Retinal pigment epithelial cell (primary cell): ENCODE measurements around the gene NPB.
A peak's percentile ranks its signal among the peaks of the same experiment; 100 is the strongest.

Experiments used
- DNase-seq: peaks from one replicate; pipeline ENCODE4 v3.0.0-alpha.2; 2010; ENCODE audit warnings: low read depth
- H3K4me3 ChIP-seq: 2 replicates; pipeline ENCODE4 v1.5.1; 2011; ENCODE audit warnings: mild to moderate bottlenecking, low read length, control low read depth, moderate library complexity
- CTCF ChIP-seq: conservative IDR thresholded peaks from 2 replicates; pipeline ENCODE4 v1.5.1; 2011; ENCODE audit warnings: low read depth, low read length, control low read depth, inconsistent platforms

NPB gene

DNA sequence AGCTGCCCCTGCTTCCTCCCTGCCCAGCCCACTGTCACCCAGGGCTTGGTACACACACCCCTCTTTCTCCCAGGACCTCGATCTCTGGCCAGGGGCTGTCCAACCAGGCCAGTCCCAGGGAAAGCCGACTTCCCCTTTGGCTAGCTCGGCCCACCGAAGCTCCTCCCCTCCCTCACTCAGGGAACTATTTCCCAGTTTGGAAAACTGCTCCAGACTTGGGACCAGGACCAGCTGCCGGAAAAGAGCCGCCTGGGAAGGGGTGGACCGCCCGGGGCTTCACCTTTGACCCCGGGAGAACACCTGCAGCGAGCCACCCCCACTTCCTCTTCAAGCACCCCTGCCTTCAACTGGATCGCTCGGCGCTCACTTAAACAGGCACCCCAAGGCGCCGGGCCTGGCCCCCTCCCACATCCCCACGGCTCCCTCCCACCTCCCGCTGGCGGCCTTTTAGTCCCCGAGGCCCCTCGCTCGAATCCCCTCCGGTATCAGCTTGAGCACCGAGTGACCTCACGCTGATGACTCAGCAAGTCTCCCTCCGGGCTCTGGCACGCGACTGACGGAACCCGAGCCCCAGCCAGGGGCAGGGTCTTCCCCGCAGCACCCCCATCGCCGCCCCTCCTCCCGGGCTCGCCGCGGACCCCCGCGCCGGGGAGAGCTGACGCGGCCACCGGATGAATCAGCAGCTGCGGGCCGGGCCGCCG, 24.6 kb downstream of the NPB start:
- no peak for DNase-seq
- no peak for TF ChIP-seq CTCF
- peak overlapping the region; percentile 79 for H3K4me3 ChIP-seq

DNA sequence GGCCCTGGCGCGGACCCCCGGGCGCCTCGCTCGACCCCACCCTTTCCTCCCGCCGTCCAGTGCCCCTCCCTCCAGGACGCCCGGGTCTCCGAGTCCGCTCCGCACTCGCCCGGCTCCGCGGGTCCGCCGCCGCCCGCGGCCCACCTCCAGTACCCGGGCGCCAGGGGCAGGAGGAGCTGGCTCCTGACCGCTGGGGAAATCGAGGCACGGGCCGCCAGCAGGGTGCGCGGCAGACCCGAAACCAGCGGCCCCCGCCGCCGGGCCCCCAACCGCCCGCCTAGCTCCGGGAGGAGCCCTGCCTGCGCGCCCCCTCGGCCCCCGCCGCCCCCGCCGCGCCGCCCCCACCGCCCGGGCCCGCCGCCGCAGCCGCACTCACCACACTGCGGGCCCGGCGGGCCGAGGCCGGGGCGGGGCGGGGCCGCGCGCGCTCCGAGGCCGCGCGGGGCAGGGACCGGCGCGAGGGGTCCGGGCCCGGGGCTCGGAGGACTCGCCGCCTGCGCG, 25.2 kb downstream of the NPB start:
- DNase-seq, result no peak
- peak overlapping the region; percentile 79 for H3K4me3 ChIP-seq
- TF ChIP-seq CTCF, result no peak

DNA sequence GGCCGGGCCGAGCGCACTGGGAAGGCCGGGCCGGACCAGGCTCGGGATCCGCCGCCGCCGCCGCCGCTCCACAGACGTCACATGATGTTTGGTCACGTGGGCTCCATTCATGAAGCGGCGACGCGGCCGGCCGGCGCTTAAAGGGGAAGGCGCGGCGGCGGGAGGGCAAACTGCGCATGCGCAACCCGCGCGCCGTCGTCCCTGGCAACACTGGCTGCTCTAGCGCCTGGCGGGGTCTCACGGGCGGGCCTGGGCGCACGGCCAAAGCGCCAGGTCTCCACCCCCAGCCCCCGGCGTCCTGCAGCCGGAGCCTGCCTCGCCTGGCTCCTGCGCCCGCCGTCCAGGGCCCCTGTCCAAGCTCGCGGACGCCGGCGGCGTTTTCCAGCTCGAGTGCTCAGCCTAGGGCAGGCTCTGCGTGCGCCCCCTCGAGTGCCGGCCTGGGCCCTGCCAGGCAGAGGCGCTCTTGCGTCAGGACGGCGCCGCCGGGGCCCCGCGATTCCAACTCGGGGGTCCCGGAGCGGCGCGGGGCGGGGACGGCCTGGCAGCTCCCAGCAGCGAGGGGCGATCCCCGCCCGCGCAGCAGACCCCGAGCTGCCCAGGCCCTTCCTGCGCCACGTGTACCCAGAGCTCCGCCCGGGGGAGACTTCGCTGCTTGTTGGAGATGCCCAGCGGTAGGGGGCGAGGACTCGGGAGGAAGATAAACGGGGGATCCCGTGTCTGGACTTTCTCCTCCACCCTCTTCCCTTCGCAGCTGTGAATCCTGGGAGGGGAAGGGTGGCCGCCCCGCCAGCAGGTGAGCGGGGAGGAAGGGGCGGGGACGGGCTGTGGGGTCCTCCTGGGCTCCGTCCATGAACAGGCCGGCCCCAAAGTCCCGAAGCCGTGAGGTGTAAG, 25.9 kb downstream of the NPB start, which contains the start of gene MAFG:
Gene MAFG, minus strand, starts transcription at position 83 of the 891 bp plus-strand sequence. CDS start 4,550 bp downstream, outside the sequence.
- peak; percentile 66 for DNase-seq
- H3K4me3 ChIP-seq, result peak within 1 kb of the TSS; percentile 79
- peak; percentile 29 for TF ChIP-seq CTCF

- TF ChIP-seq CTCF, result no peak
- peak overlapping the region; percentile 45 for H3K4me3 ChIP-seq
- no peak for DNase-seq
These were observed 26.7 kb downstream of the NPB start for GRCh38 chr17:81928544-81929252.

DNA sequence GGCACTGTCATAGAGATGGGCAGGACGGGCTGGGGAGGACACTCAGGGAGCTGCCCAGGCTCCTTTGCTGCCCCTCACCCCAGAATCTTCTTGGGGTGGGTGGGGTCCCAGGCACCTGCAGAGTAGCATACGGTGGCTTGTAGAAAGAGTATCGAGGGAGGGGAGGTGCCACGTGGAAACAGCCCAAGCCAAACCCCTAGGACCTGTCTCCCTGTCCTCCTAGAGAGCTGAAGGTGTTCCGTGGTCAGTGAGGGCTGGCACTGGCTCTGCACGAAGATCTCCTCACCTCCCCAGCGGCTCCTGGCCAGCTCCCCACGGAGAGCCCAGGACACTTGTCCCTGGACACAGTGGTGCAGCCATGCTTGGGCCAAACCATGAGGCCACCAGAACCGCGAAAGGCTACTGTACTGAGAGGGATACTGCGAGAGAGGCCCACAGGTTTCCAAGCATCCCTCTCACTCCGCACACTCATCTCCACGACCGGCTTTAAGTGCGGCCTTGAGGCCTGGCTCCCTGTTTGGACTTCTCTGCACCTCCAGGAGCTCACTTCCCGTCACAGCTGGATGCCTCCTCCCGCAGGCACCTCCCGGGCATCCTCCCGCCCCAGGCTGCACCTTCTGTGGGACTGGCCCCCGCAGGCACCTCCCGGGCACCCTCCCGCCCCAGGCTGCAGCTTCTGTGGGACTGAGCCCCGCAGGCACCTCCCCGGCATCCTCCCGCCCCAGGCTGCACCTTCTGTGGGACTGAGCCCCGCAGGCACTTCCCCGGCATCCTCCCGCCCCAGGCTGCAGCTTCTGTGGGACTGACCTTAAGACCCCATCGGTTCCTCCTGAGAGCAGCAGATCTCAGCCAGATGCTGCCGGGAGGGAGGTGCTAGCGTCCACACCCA, 27.5 kb downstream of the NPB start:
- no peak for DNase-seq
- H3K4me3 ChIP-seq, result no peak overlapping the region
- TF ChIP-seq CTCF, result no peak
